Neuronal stem cell (in vitro differentiated cells): ENCODE results near the gene PIM3.

Experiments
- DNase-seq: peaks from one replicate; pipeline ENCODE4 v3.0.0-alpha.2; 2013; ENCODE audit warnings: low spot score
- H2AFZ ChIP-seq: one replicate; pipeline ENCODE4 v1.6.1; 2013; ENCODE audit warnings: mild to moderate bottlenecking, low read length, inconsistent platforms
- H2AK5ac ChIP-seq: 2 replicates; pipeline ENCODE4 v1.6.1; 2013; ENCODE audit warnings: low read depth, mild to moderate bottlenecking, inconsistent platforms, low read length, moderate library complexity, mixed read lengths
- H2BK120ac ChIP-seq: 2 replicates; pipeline ENCODE4 v1.6.1; 2013; ENCODE audit warnings: low read depth, mild to moderate bottlenecking, inconsistent platforms, low read length, moderate library complexity, mixed read lengths
- H2BK12ac ChIP-seq: one replicate; pipeline ENCODE4 v1.6.1; 2013; ENCODE audit warnings: low read length, inconsistent platforms
- H2BK15ac ChIP-seq: 2 replicates; pipeline ENCODE4 v1.6.1; 2013; ENCODE audit warnings: mild to moderate bottlenecking, low read length, inconsistent platforms, mixed read lengths
- H2BK5ac ChIP-seq: one replicate; pipeline ENCODE4 v1.6.1; 2013; ENCODE audit warnings: inconsistent platforms, mild to moderate bottlenecking, low read length, moderate library complexity
- H3K14ac ChIP-seq: one replicate; pipeline ENCODE4 v1.6.1; 2013; ENCODE audit warnings: low read length, inconsistent platforms
- H3K18ac ChIP-seq: 2 replicates; pipeline ENCODE4 v1.6.1; 2013; ENCODE audit warnings: low read length, inconsistent platforms
- H3K23ac ChIP-seq: 2 replicates; pipeline ENCODE4 v1.6.1; 2013; ENCODE audit warnings: low read depth, mild to moderate bottlenecking, mixed read lengths, low read length, inconsistent platforms; ENCODE audit not compliant: poor library complexity
- H3K27ac ChIP-seq: replicated peaks from 3 replicates; pipeline ENCODE4 v1.5.1; 2013; ENCODE audit warnings: low read length, inconsistent platforms
- H3K27me3 ChIP-seq, 3 experiments: 2 replicates each; pipeline ENCODE4 v1.6.1; 2013; ENCODE audit warnings: low read length in 3 of 3, mild to moderate bottlenecking in 2 of 3, inconsistent platforms in 1 of 3, low read depth in 1 of 3, mixed read lengths in 1 of 3, moderate library complexity in 1 of 3; ENCODE audit not compliant: control insufficient read depth in 3 of 3, insufficient read depth in 3 of 3
- H3K36me3 ChIP-seq, 2 donors: replicated peaks in 1 of 2; 2 replicates each; pipeline ENCODE4 v1.6.1; 2013; ENCODE audit warnings: low read length in 2 of 2; ENCODE audit not compliant: control insufficient read depth in 2 of 2, insufficient read depth in 2 of 2
- H3K4ac ChIP-seq: 2 replicates; pipeline ENCODE4 v1.6.1; 2013; ENCODE audit warnings: inconsistent platforms, mild to moderate bottlenecking, low read length, moderate library complexity
- H3K4me1 ChIP-seq, 2 donors: 1 replicate in 1 of 2; 2 replicates in 1 of 2; pipeline ENCODE4 v1.6.1; 2013; ENCODE audit warnings: low read length in 2 of 2, low read depth in 1 of 2; ENCODE audit not compliant: control insufficient read depth in 2 of 2, insufficient read depth in 1 of 2
- H3K4me2 ChIP-seq: one replicate; pipeline ENCODE4 v1.6.1; 2013; ENCODE audit warnings: mild to moderate bottlenecking, low read length, inconsistent platforms; ENCODE audit not compliant: insufficient read depth, poor library complexity, severe bottlenecking
- H3K4me3 ChIP-seq, 2 donors: 2 replicates each; pipeline ENCODE4 v1.5.1; 2013; ENCODE audit warnings: low read length in 2 of 2, mild to moderate bottlenecking in 2 of 2, inconsistent platforms in 1 of 2, moderate library complexity in 1 of 2
- H3K79me1 ChIP-seq: one replicate; pipeline ENCODE4 v1.6.1; 2013; ENCODE audit warnings: low read depth, mild to moderate bottlenecking, inconsistent platforms, low read length, moderate library complexity
- H3K9ac ChIP-seq: one replicate; pipeline ENCODE4 v1.6.1; 2013; ENCODE audit warnings: mild to moderate bottlenecking, low read depth, low read length, inconsistent platforms; ENCODE audit not compliant: poor library complexity
- H3K9me3 ChIP-seq, 2 donors: replicated peaks in 1 of 2; 2 replicates each; pipeline versions ENCODE3 to v1.6.1; 2013; ENCODE audit warnings: low read length in 2 of 2, mild to moderate bottlenecking in 2 of 2, inconsistent platforms in 1 of 2, low read depth in 1 of 2, mixed read lengths in 1 of 2, moderate library complexity in 1 of 2; ENCODE audit not compliant: control insufficient read depth in 2 of 2, insufficient read depth in 1 of 2
- H4K8ac ChIP-seq: one replicate; pipeline ENCODE4 v1.6.1; 2013; ENCODE audit warnings: low read depth, mild to moderate bottlenecking, inconsistent platforms, low read length, moderate library complexity
- H4K91ac ChIP-seq: one replicate; pipeline ENCODE4 v1.6.1; 2013; ENCODE audit warnings: low read length, low read depth, mild to moderate bottlenecking, inconsistent platforms; ENCODE audit not compliant: poor library complexity
- WGBS, 2 donors: extraction: QIAGEN DNeasy Blood & Tissue Kit; methylation state at CpG; one replicate each; pipeline ENCODE4 v1.1.7; 2013; ENCODE audit warnings: missing lambda C conversion rate in 2 of 2, mixed read lengths in 1 of 2; ENCODE audit not compliant: insufficient read length in 2 of 2, insufficient replicate concordance in 1 of 2; ENCODE audit errors: extremely low coverage in 2 of 2; 5-methylcytosine and 5-hydroxymethylcytosine counted together

Gene PIM3

GRCh38 chr22:49922926-49923325, 37.6 kb upstream of the PIM3 start:
- Histone ChIP-seq H3K4ac (no peak overlapping the region), H2BK120ac (no peak overlapping the region), H2AK5ac (peak overlapping the region; percentile 31), H3K79me1 (peaks cover 2% of the 10 kb centered on the region), H3K23ac (no peak overlapping the region), H4K8ac (no peak overlapping the region), H3K4me3 (no peak overlapping the region), H3K9me3 (peaks cover 0 to 3% of the 10 kb centered on the region in 2 donors), H3K36me3 (peaks cover 18% of the 10 kb centered on the region in 2 donors), H2AFZ (no peak overlapping the region), H4K91ac (no peak overlapping the region), H3K4me2 (no peak overlapping the region), H3K18ac (no peak overlapping the region), H3K27me3 (no peaks in the 10 kb centered on the region), H2BK12ac (no peak overlapping the region), H3K14ac (no peak overlapping the region), H2BK5ac (no peak overlapping the region), H3K4me1 (peaks cover 7 to 11% of the 10 kb centered on the region in 2 donors), H3K27ac (no peak overlapping the region), H3K9ac (peak overlapping the region; percentile 17), H2BK15ac (no peak overlapping the region)
- no peak for DNase-seq
- WGBS, 2 donors: no CpG with 5 or more reads among the region's 25 CpGs

GRCh38 chr22:49923445-49923844, 37.1 kb upstream of the PIM3 start:
- Histone ChIP-seq H3K4ac (no peak overlapping the region), H2BK5ac (no peak overlapping the region), H3K4me3 (no peak overlapping the region), H2AK5ac (no peak overlapping the region), H3K27ac (no peak overlapping the region), H3K14ac (peak overlapping the region; percentile 49), H3K4me2 (no peak overlapping the region), H3K23ac (no peak overlapping the region), H3K36me3 (peaks cover 18% of the 10 kb centered on the region in 2 donors), H4K91ac (no peak overlapping the region), H4K8ac (no peak overlapping the region), H3K27me3 (no peaks in the 10 kb centered on the region), H3K4me1 (peaks cover 7 to 11% of the 10 kb centered on the region in 2 donors), H3K9me3 (peaks cover 0 to 3% of the 10 kb centered on the region in 2 donors), H3K9ac (no peak overlapping the region), H2AFZ (no peak overlapping the region), H3K79me1 (peaks cover 2% of the 10 kb centered on the region), H2BK12ac (no peak overlapping the region), H2BK120ac (no peak overlapping the region), H2BK15ac (no peak overlapping the region), H3K18ac (no peak overlapping the region)
- DNase-seq: no peak
- no CpG with 5 or more reads among the region's 16 CpGs for WGBS, 2 donors

- Histone ChIP-seq H3K36me3 (peaks cover 18% of the 10 kb centered on the region in 2 donors), H3K23ac (no peak overlapping the region), H2AK5ac (peak overlapping the region; percentile 74), H3K4me3 (no peak overlapping the region), H3K4me1 (peaks cover 2 to 5% of the 10 kb centered on the region in 2 donors), H3K9me3 (peaks cover 0 to 3% of the 10 kb centered on the region in 2 donors), H2AFZ (no peak overlapping the region), H4K8ac (no peak overlapping the region), H3K27me3 (no peaks in the 10 kb centered on the region), H3K9ac (no peak overlapping the region), H2BK12ac (no peak overlapping the region), H2BK15ac (no peak overlapping the region), H3K4me2 (no peak overlapping the region), H3K27ac (no peak overlapping the region), H3K14ac (peak overlapping the region; percentile 27), H3K18ac (peak overlapping the region; percentile 22), H2BK120ac (no peak overlapping the region), H2BK5ac (no peak overlapping the region), H3K4ac (no peak overlapping the region), H4K91ac (no peak overlapping the region), H3K79me1 (peaks cover 3% of the 10 kb centered on the region)
- DNase-seq: no peak
- no CpG with 5 or more reads among the region's 31 CpGs for WGBS, 2 donors
Measured at GRCh38 chr22:49924113-49924833, 36.3 kb upstream of the PIM3 start.

- no peak overlapping the region for H4K8ac ChIP-seq
- no peak overlapping the region for H3K9ac ChIP-seq
- H2BK15ac ChIP-seq: no peak overlapping the region
- no peak overlapping the region for H3K4me2 ChIP-seq
- H3K36me3 ChIP-seq: peaks cover 12 to 14% of the 10 kb centered on the region in 2 donors
- no peak overlapping the region for H3K27ac ChIP-seq
- peaks cover 3% of the 10 kb centered on the region for H3K79me1 ChIP-seq
- no peak overlapping the region for H3K4me3 ChIP-seq
- H2BK5ac ChIP-seq: no peak overlapping the region
- H2BK12ac ChIP-seq: peak overlapping the region; percentile 10
- H4K91ac ChIP-seq: no peak overlapping the region
- peaks cover 0 to 3% of the 10 kb centered on the region in 2 donors for H3K9me3 ChIP-seq
- no peak overlapping the region for H3K4ac ChIP-seq
- peaks cover 0 to 10% (median 10%) of the 10 kb centered on the region in 3 experiments for H3K27me3 ChIP-seq
- no peak overlapping the region for H2BK120ac ChIP-seq
- WGBS, 2 donors: no CpG with 5 or more reads among the region's 24 CpGs
- H3K23ac ChIP-seq: no peak overlapping the region
- H3K4me1 ChIP-seq: peaks cover 3 to 5% of the 10 kb centered on the region in 2 donors
- H3K14ac ChIP-seq: no peak overlapping the region
- no peak for DNase-seq
- no peak overlapping the region for H2AFZ ChIP-seq
- H3K18ac ChIP-seq: no peak overlapping the region
- peak overlapping the region; percentile 24 for H2AK5ac ChIP-seq
Measured at GRCh38 chr22:49925525-49926128, 34.9 kb upstream of the PIM3 start.
